GM12892 (cell line): ENCODE measurements around the gene MRFAP1L1.

Experiments used
- POLR2A ChIP-seq: IDR thresholded peaks from 2 replicates; pipeline ENCODE4 v1.6.1; 2011; ENCODE audit warnings: low read depth, low read length, control low read depth
- POLR2AphosphoS5 ChIP-seq: IDR thresholded peaks from 2 replicates; pipeline ENCODE4 v1.6.1; 2011; ENCODE audit warnings: low read depth, low read length, control low read depth

DNA sequence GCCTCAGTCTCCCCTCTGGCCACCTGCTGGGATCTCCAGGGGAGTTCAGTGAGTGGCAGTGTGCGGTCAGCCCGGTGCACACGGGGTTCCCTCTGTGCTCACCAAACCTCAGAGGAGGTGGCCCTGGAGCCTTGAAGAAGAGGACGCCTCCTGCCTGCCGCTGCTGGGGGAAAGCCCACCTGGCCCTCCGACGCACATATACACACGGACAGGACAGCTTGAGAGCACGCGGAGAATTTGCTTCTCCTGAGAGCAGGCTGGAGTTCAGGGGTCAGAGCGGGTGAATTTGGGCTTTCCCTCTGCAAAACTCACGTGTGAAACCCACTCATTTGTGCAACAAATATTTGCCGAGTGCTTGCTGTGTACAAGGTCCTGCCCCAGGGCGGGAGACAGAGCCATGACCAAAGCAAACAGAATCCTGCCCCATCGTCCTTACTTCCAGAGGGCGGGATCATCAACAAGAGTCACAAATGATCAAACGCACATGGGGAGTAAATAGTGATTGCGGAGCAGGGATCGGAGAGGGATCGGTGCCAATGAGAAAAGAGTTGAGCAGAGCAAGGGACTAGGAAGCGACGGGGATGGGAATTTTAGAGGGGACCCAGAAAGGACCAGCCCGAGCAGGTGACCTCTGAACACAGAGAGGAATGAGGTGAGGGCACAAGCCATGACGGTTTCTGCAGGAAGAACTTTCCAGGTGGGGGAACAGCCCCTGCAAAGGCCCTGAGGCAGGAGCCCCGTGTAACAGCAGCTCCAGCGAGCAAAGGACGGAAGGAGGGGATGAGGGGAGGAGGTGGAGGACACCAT, 23.9 kb upstream of the MRFAP1L1 start:
- no peak for TF ChIP-seq POLR2AphosphoS5
- TF ChIP-seq POLR2A = no peak
